Renal cortex interstitium (tissue), 11 donors: Measurements from ENCODE around the gene KAZALD1. TPM values are rescaled to one million over a fixed set of nuclear protein-coding genes. Genes with fewer than 3 reads are reported as not detected.

Source experiments
- DNase-seq, 11 donors: peaks; one replicate each; pipeline ENCODE4 v3.0.0-alpha.2; 2013; ENCODE audit warnings: low read depth in 9 of 11, low spot score in 4 of 11; ENCODE audit errors: extremely low read depth in 1 of 11
- polyA plus RNA-seq, 3 donors: library from polyadenylated mRNA; unstranded; fragments of 120-200 nt; gene quantifications; one replicate each; pipeline ENCODE4 v1.2.1, GENCODE V29; 2013; ENCODE audit not compliant: insufficient read length in 3 of 3

Gene KAZALD1
- polyA plus RNA-seq, 3 donors = 8.0 to 12.7 (median 10.0) TPM

DNA sequence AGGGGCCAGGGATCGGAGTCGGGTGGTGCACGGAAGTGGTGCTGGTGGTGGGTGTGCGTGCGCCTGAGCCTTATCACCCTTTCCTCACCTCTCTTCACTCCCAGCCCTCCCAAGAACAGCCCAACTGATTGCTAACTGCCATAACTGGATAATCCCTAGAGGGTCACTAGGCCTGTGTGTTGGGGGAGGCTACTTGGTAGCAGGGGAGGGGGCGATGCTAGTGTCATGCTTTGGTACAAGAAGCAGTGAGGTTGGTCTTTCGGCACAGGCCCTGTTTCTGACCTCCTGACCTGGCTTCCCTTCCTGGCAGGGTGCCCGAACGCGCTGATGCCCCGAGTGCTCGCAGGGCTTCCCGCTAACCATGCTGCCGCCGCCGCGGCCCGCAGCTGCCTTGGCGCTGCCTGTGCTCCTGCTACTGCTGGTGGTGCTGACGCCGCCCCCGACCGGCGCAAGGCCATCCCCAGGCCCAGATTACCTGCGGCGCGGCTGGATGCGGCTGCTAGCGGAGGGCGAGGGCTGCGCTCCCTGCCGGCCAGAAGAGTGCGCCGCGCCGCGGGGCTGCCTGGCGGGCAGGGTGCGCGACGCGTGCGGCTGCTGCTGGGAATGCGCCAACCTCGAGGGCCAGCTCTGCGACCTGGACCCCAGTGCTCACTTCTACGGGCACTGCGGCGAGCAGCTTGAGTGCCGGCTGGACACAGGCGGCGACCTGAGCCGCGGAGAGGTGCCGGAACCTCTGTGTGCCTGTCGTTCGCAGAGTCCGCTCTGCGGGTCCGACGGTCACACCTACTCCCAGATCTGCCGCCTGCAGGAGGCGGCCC lies 652 bp downstream of the KAZALD1 start:
- DNase-seq = peak in 2 of 11 donors; percentile 67

- no peak for DNase-seq
These were observed 1.3 kb downstream of the KAZALD1 start for GRCh38 chr10:101063050-101063525.

DNA sequence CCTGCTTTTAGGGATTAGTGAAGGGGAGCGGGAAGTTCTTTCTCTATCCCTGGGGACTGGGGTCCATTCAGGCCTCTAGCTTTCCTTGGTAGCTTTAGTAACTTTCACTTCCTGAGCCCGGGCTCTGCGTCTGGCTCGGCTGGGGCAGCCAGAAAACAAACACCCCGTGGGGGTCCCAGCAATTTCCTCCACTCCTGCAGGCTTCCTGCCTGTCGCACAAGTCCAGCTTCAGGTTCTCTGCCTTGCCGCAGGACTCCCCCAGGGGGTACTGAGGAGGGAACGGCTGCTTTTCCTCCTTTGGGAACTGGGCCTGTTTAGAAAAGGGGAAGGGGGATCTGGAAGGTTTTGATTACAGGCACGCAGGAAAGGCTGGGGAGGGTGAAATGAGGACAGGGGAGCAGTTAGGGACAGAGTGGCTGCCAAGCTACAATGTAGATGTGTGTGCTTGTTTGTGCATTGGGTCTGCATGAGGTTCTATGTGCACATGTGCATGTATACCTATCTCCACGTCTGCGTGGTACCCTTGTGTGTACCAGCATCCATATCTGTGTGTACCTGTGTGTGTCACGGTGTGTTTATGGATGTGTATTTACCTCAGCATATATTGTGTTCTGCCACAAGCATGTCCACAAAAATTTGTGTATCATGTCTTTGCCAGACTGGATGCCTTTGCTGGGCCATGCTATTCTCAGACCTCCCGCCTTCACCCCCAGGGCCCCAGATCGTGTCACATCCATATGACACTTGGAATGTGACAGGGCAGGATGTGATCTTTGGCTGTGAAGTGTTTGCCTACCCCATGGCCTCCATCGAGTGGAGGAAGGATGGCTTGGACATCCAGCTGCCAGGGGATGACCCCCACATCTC lies 2.0 kb downstream of the KAZALD1 start:
- DNase-seq = no peak

- DNase-seq = no peak
These were observed 2.7 kb downstream of the KAZALD1 start for GRCh38 chr10:101064415-101065030.

DNA sequence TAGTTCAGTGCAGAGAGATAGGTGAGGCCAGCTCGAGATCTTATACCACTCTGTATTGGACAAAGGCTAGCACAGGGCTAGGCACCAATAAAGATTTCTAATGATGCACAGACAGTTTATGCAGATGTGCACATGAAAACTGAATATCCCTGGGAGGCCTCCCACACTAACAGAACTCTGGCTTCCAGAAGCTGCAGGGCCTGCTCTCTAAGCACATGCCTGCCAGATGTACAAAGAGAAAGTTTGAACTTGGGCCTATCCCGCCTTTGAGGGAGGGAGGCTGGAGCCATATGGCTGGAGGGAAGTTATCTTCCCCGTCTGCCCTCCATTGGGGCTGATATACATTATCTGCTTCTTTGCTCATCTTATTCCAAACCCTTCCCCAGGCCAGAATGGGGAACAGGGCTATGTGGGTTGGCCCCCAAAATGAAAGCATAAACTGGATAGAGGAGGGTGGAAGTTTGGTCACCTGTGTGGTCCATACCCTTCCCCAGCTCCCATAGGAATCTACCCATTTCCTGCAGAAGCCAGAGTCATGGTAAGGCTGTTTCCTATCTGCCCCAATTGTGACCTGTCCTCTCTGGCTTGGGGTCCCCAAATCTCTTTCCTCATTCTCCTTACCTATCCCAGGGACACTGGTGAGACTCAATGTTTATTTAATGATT lies 3.8 kb downstream of the KAZALD1 start:
- DNase-seq = no peak

- no peak for DNase-seq
These were observed 4.5 kb downstream of the KAZALD1 start for GRCh38 chr10:101066146-101066895.

DNA sequence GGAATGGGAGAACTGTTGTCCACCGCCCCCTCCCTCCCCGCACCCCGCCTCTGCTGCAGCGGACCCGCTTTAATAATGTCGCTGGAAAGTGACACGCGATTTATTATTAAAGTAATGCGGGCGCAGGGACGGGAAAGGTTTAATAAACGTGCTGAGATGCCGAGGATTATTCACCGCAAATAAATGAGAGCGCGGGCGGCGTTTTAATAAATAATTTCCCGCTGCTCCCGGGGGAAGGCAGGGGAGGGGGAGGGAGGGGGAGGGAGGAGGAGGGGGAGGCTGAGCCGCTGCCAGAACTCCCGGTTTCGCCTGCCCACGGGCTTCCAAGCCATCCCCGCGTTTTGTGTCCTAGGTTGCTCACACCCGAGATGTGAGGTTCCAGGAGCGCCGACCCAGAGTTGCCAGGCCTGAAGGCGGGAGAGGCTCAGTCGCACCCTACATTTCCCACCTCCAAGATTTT lies 5.1 kb downstream of the KAZALD1 start:
- no peak for DNase-seq

DNA sequence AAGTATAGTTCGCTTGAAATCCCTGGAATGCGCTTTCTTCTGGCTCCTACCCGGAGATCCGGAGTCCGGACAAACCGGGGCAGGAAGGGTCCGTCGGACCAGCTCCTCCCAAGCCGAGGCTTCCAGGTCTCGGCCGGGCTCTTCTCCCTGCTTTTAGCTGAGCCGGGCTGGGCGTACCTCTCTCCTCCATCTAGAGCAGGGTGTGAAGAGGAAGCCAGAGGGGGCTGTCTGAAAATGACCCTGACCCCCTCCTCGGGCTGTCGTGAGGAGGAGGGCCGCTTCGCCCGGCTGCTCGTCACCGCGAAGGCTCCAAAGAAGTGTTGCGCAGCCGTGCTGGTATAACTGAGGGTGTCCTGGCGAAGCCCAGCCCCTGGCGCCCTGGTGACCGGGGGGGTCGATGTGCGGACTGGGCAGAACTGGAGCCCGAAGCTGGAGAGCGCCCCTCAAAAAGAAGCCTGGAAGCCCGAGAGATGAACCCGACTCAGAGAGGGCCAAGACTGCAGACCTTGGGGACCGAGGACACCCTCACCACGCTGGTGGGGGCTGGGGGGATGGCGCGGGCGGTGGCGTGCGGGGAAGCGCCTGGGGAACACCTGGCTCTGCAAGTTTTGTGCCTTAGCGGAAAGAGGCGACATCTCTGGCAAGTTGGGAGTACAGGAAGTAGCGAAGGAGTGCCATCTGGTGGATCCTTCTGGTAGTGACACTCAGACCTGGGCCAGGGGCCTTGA lies 5.7 kb downstream of the KAZALD1 start:
- peak in 6 of 11 donors; percentile 74 to 83 (median 80) for DNase-seq

DNA sequence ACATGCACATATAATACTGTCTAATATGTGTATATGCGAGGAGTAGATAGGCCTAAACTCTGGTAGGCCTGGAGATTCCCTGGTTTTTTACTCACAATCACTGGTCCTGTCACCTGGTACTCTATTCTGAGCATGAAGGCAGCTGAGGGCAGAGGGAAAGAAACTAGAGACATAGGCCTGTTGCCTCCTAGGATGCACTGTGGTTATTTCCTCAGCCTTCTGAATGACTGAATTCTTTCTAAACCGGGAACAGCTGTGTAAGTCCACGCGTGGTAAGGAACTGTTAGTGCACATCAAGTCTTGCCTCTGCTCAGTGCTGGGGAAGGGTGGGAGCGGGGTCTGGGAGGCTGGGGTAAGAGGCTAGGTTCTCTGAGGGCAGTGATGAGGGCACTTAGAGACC lies 7.7 kb downstream of the KAZALD1 start:
- no peak for DNase-seq

GRCh38 chr10:101070098-101070497 lies 8.3 kb downstream of the KAZALD1 start:
- no peak for DNase-seq

GRCh38 chr10:101071267-101071884 lies 9.6 kb downstream of the KAZALD1 start:
- no peak for DNase-seq

DNA sequence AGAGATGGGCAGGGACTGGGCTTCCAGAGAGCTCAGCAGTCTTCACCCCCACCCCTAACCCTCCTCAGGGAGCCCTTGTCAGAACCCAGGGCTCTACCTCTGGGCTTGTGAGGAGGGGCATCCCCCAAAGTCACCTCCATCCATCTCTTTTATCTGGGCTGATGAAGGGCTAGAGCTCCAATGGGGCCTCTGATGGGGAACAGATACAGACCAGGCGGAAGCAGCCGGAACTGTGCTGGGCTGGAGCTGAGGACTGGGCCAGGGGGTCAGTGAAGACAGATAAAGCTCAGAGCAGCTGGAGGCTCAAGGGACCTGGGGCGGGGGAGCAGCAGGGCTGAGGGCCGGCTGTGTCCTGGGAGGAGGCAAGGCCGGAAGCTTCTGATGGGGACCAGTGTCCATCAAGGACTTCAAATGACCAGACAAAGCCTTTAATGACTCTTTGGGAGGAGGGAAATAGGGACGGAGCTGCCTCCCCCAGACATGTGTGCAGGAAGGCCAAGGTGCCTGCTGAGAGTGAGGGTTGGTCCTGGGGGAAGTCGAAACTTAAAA lies 10.2 kb downstream of the KAZALD1 start:
- no peak for DNase-seq

DNA sequence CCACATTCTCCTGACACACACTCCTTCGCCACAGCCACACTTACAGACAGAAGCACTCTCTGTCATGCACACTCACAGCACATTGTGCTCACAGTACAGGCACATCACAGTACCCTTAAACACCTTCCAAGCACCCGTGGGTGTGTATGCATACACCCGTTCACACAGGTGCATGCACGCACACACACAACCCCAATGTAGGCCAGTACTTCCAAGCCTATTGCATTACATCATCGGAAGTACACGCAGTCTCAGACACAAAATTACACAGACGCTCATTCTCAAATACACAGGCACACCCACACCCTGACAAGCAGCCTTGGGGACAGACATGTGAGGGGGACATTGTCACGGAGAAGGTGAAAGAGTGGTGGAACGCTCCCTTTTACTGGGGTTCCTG lies 11.1 kb downstream of the KAZALD1 start:
- DNase-seq = no peak

DNA sequence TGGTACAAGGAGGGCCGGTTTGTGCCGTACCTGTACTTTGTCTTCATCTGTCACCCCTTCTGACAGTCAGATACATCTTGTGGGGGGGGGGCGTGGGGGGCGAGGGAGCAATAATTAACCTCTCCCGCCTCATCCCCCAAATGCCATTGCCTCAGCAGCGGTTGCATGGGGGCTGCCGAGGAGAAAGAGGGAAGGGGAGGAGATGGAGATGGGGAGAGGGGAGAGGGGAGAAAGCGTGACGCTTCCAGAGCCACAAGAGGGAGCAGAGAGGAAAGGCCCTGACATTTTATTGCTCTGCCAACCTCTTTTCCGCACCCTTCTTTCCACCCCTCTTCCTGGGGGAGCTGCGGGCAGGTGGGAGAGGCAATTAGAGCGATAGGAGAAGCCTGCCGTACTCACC lies 11.8 kb downstream of the KAZALD1 start:
- no peak for DNase-seq

DNA sequence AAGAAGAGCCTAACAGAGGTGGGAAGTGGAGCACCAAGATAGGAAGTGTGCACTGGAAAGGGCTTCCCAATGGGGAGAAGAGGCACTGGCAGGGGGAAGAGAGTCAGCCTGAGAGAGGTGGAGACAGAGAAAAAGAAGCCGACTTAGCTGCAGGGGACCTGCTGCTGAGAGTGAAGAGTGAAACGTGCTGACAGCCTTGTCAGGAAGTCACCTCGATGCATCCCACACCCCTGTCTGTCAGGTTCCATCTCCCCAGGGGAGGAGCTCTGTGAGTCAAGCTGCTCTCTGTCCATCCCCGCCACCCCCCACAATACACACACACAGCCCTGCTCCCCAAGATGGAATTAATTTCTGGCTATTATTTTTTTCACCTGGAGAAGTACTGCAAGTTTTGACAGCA lies 14.0 kb downstream of the KAZALD1 start:
- no peak for DNase-seq

DNA sequence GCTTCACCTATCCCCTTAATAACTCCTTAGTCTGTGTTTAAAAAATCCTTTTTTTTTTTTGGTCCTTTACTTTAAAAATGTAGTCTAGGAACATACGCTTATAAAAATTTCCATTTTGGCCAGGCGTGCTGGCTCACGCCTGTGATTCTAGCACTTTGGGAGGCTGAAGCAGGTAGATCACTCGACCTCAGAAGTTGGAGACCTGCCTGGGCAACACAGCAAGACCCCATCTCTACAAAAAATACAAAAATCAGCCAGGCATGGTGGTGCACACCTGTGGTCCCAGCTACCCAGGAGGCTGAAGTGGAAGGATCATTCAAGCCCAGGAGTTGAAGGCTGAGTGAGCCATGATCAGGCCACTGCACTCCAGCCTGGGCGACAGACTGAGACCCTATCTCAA lies 14.8 kb downstream of the KAZALD1 start:
- DNase-seq = no peak

GRCh38 chr10:101079874-101080273 lies 18.1 kb downstream of the KAZALD1 start:
- DNase-seq = no peak
